Activated CD8-positive, alpha-beta memory T cell treated with anti-CD3 and anti-CD28 coated beads for 4 hours (primary cell): ENCODE data around the gene ADH1C.

Experiments
- DNase-seq, 2 donors: peaks; one replicate each; pipeline ENCODE4 v3.0.0-alpha.2; 2020; ENCODE audit warnings: low read depth in 2 of 2

Gene ADH1C

GRCh38 chr4:99301376-99302164, 51.0 kb downstream of the ADH1C start:
- DNase-seq, result no peak

- no peak for DNase-seq
Observed at GRCh38 chr4:99300934-99301333, 51.6 kb downstream of the ADH1C start.

GRCh38 chr4:99293357-99293756, 59.2 kb downstream of the ADH1C start:
- DNase-seq, result no peak

- no peak for DNase-seq
Observed at GRCh38 chr4:99290848-99291786, 61.4 kb downstream of the ADH1C start, which contains the start of gene ADH1A. Gene ADH1A (minus strand): TSS chr4:99290985. CDS start chr4:99290914, 71 bp downstream.
